NCI-H1694 (cell line): ENCODE measurements around the gene SLC27A4.

Experiments
- DNase-seq: peaks from one replicate; lab custom pipeline; 2025; lab: John Stamatoyannopoulos, UW

SLC27A4 gene

DNA sequence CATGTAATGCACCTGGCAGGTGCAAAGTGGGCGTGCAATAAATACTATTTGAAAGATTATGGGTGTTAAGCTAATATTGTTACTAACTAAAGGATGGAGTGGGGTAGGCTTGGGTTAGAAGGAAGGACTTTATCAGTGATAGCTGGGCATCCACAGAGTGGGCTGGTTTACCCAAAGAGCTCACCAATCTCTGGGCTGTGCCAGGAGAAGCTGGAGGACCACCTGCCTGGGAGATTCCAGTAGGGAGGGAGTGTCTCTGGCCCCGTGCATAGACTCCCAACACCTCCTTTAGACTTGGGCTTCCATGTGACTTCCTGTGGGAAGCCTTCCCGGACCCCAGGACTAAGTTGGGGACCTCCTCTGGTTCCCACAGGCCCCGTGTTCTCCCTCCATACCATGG is 25.2 kb downstream of the SLC27A4 start:
- no peak for DNase-seq

GRCh38 chr9:128369024-128369706 is 28.8 kb downstream of the SLC27A4 start:
- DNase-seq, result no peak

DNA sequence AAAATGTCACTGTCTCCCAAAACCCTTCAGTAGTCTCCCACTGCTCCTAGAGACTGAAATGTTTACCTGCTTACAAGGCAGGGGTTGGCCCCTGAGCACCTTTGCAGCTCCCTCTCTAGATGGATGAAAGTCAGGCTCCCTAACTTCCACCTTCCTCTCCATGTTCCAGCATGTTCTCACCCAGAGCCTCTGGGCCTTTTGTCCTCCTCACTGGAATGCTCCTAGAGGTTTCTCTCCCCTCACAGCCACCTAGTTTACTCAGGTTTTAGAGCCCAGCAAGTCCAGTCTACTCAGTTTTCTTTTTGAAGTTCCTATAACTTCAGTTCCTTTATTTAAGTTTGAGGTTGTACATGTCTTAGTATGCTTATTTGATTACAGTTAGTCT is 30.0 kb downstream of the SLC27A4 start:
- DNase-seq, result no peak

DNA sequence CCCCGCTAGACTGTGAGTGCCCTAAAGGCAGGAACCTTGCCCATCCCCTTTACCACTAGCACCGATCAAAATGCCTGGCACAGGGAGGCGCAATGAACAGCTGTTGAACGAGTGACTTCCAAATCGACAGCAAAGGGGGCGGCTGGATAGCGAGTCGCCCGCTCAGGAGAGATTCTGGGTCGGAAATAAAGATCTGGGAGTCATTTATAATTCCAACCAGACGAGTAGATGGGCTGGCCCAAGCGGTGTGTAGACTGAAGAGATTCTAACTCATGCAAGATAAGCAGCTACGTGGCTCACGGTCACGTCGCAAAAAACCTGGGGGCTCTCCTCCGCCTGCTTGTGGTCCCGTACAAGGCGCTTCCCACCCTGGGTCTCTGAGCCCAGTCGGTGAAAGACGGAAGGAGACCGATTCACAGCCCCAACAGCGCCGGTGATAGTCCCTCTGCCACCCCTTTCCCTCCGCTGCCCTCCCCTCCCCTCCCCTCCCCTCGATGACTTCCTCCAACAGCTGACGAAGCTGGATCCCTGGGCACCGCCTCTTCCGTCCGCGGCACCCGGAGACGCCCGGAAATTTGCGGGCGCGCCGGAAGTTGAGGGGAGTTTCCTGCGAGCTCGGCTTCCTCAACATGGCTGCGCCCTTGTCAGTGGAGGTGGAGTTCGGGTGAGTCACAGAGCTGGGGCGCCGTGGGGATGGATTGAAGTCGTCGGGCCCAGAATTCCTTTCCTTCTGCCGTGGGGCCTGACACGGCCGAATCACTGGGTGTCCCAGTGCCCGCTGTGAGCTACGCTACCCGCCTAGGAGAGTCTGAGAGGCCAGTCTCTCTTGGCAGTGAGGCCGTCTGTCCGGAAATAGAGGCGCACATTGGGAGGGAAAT is 30.7 kb downstream of the SLC27A4 start, which contains the start of gene URM1:
TSS of gene URM1 (plus strand) at position 623 of the 878 bp plus-strand sequence. CDS start at position 630, 7 bp downstream.
- peak; percentile 75 for DNase-seq

DNA sequence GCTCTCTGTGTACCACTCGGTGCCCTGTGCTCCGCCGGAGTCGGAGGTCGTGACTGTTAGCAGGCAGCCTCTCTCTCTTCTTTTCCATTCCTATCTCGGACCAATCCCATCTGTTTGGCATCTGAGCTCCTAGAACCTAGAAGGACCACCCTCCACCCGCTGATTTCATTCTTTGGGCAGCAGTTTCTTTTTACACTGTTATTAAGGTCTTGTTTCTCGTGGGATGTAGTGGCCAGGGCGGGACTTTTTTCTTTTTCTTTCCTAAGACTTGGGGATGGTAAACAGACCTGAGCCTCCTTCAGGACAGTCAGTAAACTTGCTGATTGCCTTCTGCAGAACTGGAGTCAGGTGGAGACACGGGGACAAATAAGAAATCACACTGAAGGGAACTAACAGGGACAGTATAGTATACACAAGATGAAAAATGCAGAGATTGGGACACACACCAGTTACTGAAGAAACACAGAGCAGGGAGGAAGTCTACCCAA is 31.3 kb downstream of the SLC27A4 start:
- no peak for DNase-seq

- DNase-seq, result no peak
Measured at GRCh38 chr9:128372188-128372641, 31.9 kb downstream of the SLC27A4 start.

GRCh38 chr9:128372784-128373183 is 32.5 kb downstream of the SLC27A4 start:
- DNase-seq, result no peak

DNA sequence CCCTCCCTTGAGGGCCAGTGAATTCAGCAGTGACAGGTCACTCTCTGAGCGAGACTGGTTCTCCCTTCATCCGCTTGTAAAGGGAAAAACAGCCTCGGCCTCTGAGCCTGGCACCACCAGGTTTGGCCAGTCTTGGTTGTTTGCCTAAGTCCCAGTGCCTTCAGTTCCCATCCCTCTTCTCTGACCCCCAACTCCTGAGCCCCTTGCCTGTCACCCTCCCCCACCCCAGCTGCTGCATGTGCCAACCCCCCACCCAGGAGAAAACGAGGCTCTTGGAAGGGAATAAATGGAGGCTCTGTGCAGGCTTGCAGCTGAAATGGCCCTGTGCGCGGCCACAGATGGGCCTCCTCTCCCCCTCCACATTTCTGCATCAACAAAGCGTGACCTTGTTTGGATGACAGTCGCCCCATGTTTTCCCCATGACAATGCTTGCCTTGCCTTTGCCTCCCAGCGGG is 33.9 kb downstream of the SLC27A4 start:
- no peak for DNase-seq

GRCh38 chr9:128375865-128376264 is 35.5 kb downstream of the SLC27A4 start:
- DNase-seq, result no peak

GRCh38 chr9:128382261-128382660 is 41.9 kb downstream of the SLC27A4 start:
- DNase-seq, result no peak

- DNase-seq, result peak; percentile 28
Measured at GRCh38 chr9:128383007-128383753, 42.9 kb downstream of the SLC27A4 start.

DNA sequence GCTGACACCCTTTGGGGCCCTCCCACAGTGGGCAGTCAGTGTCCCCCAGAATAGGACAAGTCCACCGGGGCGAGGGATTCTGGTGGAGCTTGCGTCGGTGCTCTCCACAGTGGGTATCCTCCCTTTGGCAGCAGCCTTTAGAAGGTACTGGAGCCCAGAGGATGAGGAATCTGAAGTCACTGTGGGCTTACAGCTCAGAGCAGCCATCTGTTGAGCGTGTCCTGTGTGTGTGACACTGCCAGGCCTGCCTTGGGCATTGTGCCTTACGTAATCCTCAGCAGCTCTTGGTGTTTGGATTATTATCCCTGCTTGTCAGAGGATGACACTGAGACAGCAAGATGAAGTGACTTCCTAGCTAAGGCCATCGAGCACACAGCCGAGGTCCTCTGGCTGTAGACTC is 43.5 kb downstream of the SLC27A4 start:
- DNase-seq, result no peak

- DNase-seq, result no peak
Measured at GRCh38 chr9:128384801-128385495, 44.6 kb downstream of the SLC27A4 start.

DNA sequence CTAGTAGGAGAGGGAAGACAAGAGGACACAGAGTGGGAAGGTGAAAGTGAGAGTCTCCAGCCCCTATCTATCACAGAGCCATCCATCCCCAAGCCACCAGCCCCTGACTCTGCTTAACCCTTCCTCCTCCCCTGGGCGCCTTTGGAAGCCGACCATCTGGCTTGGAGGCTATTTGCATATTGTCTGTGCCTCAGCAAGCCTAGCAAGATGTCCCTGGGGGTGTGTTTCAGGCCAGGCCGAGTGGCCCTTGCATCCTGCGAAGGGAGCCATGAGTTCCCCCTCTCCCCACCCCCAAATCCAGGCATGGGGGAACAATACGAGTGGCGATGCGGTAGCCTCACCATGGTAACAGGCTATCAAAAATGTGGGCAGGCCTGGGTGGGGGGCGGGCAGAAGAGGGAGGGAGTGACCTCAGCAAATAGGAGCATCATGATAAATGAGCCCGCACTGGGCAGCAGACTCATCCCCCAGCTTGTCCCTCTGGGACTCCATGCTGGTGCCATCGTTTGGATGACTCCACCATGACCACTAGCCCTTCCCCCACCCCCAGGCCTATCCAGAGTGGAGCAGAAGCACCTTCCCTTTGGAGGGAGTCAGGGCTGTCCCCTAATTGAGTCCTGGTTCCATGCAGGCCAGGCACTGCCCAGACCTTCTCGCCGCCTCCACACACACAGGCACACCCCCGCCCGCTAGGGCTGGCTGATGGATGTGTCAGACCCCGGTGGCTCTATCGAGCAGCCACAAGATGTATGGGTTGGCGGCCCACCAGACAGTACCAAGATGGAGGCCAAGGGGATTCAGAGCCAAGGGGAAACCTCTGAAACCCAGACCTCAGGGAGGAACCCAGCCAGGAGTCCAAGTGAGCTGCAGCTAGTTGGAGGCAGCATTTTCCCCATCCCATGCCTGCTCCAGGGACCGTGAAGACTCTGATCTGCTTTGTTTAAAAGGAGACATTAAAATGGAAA is 45.5 kb downstream of the SLC27A4 start:
- DNase-seq, result no peak

DNA sequence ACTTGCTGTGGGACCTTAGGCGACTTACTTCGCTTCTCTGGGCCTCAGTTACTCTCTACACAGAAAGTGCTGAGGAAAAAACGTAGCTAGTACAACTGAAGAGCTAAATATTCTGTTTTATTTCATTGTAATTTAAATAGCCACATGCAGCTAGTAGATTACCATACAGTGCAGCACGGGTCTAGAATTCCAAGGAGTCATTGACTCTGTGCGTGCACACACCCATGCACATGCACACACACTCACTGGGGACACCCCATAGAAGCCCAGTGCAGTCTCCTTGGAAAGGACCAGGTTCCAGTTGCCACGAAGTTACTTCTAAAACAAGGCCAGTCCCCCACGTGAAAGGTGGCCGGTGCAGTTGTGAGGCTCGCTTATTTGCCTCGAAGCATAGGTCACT is 47.8 kb downstream of the SLC27A4 start:
- no peak for DNase-seq

GRCh38 chr9:128389395-128390149 is 49.2 kb downstream of the SLC27A4 start:
- no peak for DNase-seq

GRCh38 chr9:128390150-128390812 is 50.0 kb downstream of the SLC27A4 start:
- DNase-seq, result no peak

DNA sequence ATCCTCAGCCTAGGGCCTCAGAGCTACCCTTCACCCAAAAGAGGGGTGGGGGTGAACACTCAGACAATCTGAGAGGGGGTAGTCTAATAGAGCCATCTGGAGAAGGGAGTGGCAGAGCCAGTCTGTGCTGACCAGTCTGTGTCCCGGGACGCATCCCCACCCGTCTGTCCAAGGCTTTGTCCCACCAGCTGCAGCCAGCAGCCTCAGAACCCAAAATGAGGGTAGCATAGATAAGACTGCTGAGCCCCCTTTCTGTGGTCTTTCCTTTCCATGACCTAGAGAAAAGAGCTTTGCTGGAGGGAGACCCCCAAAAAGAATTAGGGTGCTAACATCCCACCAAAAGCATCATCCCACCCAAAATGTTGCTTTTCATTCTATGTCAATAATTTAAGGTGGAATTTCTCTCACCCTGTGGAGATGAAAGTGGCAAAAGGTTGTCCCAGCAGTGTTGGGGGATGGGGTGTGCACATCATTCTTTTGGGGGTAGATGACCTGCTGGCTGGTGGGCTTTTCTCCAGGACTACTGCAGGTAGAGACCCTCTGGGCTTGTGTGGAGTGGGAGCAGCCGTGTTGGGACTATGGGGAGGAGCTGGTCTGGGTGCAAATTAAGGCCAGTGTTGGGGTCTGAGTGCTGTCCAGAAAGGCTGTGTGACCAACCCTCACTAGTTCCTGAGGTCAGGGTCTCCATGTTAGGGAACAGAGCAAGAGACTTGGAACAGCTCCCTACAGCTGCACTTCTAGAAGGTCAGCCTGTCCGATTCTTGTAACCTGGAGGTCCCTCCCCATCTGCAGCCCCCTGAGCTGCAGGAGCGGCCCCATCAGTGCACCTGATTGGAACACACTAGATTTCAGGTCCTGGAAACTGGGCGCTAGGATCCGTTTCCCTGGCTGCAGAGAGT is 50.7 kb downstream of the SLC27A4 start:
- DNase-seq, result no peak
